HL-60/S4 treated with retinoic acid at 250 ng/mL for 4 days and 3 days (cell line): ENCODE data around the gene CD207.
"Not testable (repeated sequence)": the region's sequence is repeated elsewhere in the genome, so short reads cannot be mapped to it uniquely, and the experiment has no call there.

ENCODE experiments used
- in situ Hi-C: fragments of 300-500 bp; cut with MboI; formaldehyde crosslinking; loops from 2 replicates; pipeline ENCODE4 v1.7.0; 2022; ENCODE audit warnings: low sequenced_read_pairs

Gene CD207

GRCh38 chr2:70835643-70836042 lies at the start of gene CD207:
Gene CD207 (minus strand): TSS chr2:70835816. CDS start chr2:70835776, 40 bp downstream.
- in situ Hi-C loops: no loop called here

- in situ Hi-C loops: not testable (repeated sequence)
These were observed 42.9 kb upstream of the CD207 start for GRCh38 chr2:70878543-70878942.

GRCh38 chr2:70876138-70876537 lies 40.5 kb upstream of the CD207 start:
- in situ Hi-C loops: not testable (repeated sequence)

- in situ Hi-C loops: no loop called here
These were observed 37.9 kb upstream of the CD207 start for GRCh38 chr2:70873541-70873940.

- in situ Hi-C loops: no loop called here
These were observed 36.0 kb upstream of the CD207 start for GRCh38 chr2:70871398-70872211.

- in situ Hi-C loops: no loop called here
These were observed 35.2 kb upstream of the CD207 start for GRCh38 chr2:70870790-70871189.

GRCh38 chr2:70868970-70869369 lies 33.4 kb upstream of the CD207 start:
- in situ Hi-C loops: no loop called here

- in situ Hi-C loops: no loop called here
These were observed 26.4 kb upstream of the CD207 start for GRCh38 chr2:70861777-70862625.

- in situ Hi-C loops: no loop called here
These were observed 20.1 kb upstream of the CD207 start for GRCh38 chr2:70855667-70856066.

- in situ Hi-C loops: no loop called here
These were observed 18.8 kb upstream of the CD207 start for GRCh38 chr2:70854411-70854810.

GRCh38 chr2:70852824-70853223 lies 17.2 kb upstream of the CD207 start:
- in situ Hi-C loops: no loop called here

GRCh38 chr2:70851704-70852103 lies 16.1 kb upstream of the CD207 start:
- in situ Hi-C loops: no loop called here

- in situ Hi-C loops: no loop called here
These were observed 15.3 kb upstream of the CD207 start for GRCh38 chr2:70850925-70851324.

GRCh38 chr2:70842401-70842800 lies 6.8 kb upstream of the CD207 start:
- in situ Hi-C loops: no loop called here

- in situ Hi-C loops: no loop called here
These were observed 2.6 kb upstream of the CD207 start for GRCh38 chr2:70837980-70838925.

GRCh38 chr2:70834881-70835280 lies 735 bp downstream of the CD207 start:
- in situ Hi-C loops: no loop called here

- in situ Hi-C loops: no loop called here
These were observed 1.5 kb downstream of the CD207 start for GRCh38 chr2:70834106-70834505.

- in situ Hi-C loops: no loop called here
These were observed 2.4 kb downstream of the CD207 start for GRCh38 chr2:70833246-70833645.

GRCh38 chr2:70832386-70832785 lies 3.2 kb downstream of the CD207 start:
- in situ Hi-C loops: no loop called here

- in situ Hi-C loops: no loop called here
These were observed 3.8 kb downstream of the CD207 start for GRCh38 chr2:70831861-70832260.

- in situ Hi-C loops: no loop called here
These were observed 5.2 kb downstream of the CD207 start for GRCh38 chr2:70830366-70830765.
